HEK293 (cell line): Measurements from ENCODE around the gene DCUN1D2.
"Not testable (repeated sequence)": the region's sequence is repeated elsewhere in the genome, so short reads cannot be mapped to it uniquely, and the experiment has no call there.

Experiments
- CTCF ChIA-PET: fragments of 350-600 bp; formaldehyde crosslinking; extraction: SDS; loops from one replicate; lab custom pipeline; 2021; ENCODE audit warnings: antibody characterized with exemption; lab: Yijun Ruan, JAX
- POLR2A ChIA-PET: fragments of 300-600 bp; formaldehyde crosslinking; extraction: SDS; loops from one replicate; lab custom pipeline; 2020; ENCODE audit warnings: antibody characterized with exemption, inconsistent platforms; lab: Yijun Ruan, JAX
- H3K27ac ChIP-seq: fragments of 200-500 bp; sonication (Bioruptor generic); 2 replicates; pipeline ENCODE4 v1.5.1; 2014; ENCODE audit warnings: low read depth, low read length, control low read depth, inconsistent platforms; ENCODE audit errors: extremely low read depth
- H3K36me3 ChIP-seq, 2 experiments: fragments of 200-500 bp in 1 of 2; sonication (Bioruptor generic) in 1 of 2; 1 replicate in 1 of 2; 2 replicates in 1 of 2; pipeline ENCODE4 v1.5.1; 2014 to 2017; ENCODE audit warnings: inconsistent platforms in 2 of 2, low read length in 2 of 2; ENCODE audit not compliant: control insufficient read depth in 2 of 2, insufficient read depth in 1 of 2
- H3K4me1 ChIP-seq: fragments of 200-500 bp; sonication (Bioruptor generic); 2 replicates; pipeline ENCODE4 v1.5.1; 2014; ENCODE audit warnings: mild to moderate bottlenecking, low read length, inconsistent platforms; ENCODE audit not compliant: control insufficient read depth, insufficient read depth
- H3K4me3 ChIP-seq: 2 replicates; pipeline ENCODE4 v1.5.1; 2011; ENCODE audit warnings: low read depth, mild to moderate bottlenecking, control low read depth, low read length, moderate library complexity
- H3K9me3 ChIP-seq: fragments of 200-500 bp; sonication (Bioruptor generic); 2 replicates; pipeline ENCODE4 v1.5.1; 2014; ENCODE audit warnings: low read depth, low read length, inconsistent platforms; ENCODE audit not compliant: control insufficient read depth, insufficient read depth
- GLIS1 ChIP-seq: fragments of 450-650 bp; formaldehyde crosslinking; IDR thresholded peaks from 2 replicates; pipeline ENCODE4 v1.5.1; 2016; ENCODE audit warnings: missing biosample characterization, missing genetic modification characterization
- GLIS2 ChIP-seq: fragments of 450-650 bp; formaldehyde crosslinking; IDR thresholded peaks from 2 replicates; pipeline ENCODE4 v1.5.1; 2016; ENCODE audit warnings: missing biosample characterization, missing genetic modification characterization
- REST ChIP-seq: fragments of 450-650 bp; formaldehyde crosslinking; IDR thresholded peaks from 2 replicates; pipeline ENCODE4 v1.5.1; 2016; ENCODE audit warnings: missing biosample characterization, missing genetic modification characterization
- SCRT2 ChIP-seq: fragments of 450-650 bp; formaldehyde crosslinking; IDR thresholded peaks from 2 replicates; pipeline ENCODE4 v1.5.1; 2016; ENCODE audit warnings: missing biosample characterization, missing genetic modification characterization
- ZIC2 ChIP-seq: fragments of 450-650 bp; formaldehyde crosslinking; IDR thresholded peaks from 2 replicates; pipeline ENCODE4 v1.5.1; 2016; ENCODE audit warnings: missing biosample characterization, missing genetic modification characterization
- ZNF140 ChIP-seq: fragments of 450-650 bp; formaldehyde crosslinking; IDR thresholded peaks from 2 replicates; pipeline ENCODE4 v1.5.1; 2016; ENCODE audit warnings: missing biosample characterization, missing genetic modification characterization
- ZNF2 ChIP-seq: fragments of 450-650 bp; formaldehyde crosslinking; IDR thresholded peaks from 2 replicates; pipeline ENCODE4 v1.5.1; 2016; ENCODE audit warnings: missing biosample characterization, missing genetic modification characterization
- ZNF280C ChIP-seq: fragments of 450-650 bp; formaldehyde crosslinking; IDR thresholded peaks from 2 replicates; pipeline ENCODE4 v1.5.1; 2016; ENCODE audit warnings: missing biosample characterization, missing genetic modification characterization
- ZNF311 ChIP-seq: fragments of 450-650 bp; formaldehyde crosslinking; IDR thresholded peaks from 2 replicates; pipeline ENCODE4 v1.5.1; 2017; ENCODE audit warnings: missing biosample characterization, missing genetic modification characterization, borderline replicate concordance
- ZNF366 ChIP-seq: fragments of 450-650 bp; formaldehyde crosslinking; conservative IDR thresholded peaks from 2 replicates; pipeline ENCODE4 v1.5.1; 2016; ENCODE audit warnings: missing biosample characterization, missing genetic modification characterization
- ZNF394 ChIP-seq: fragments of 450-650 bp; formaldehyde crosslinking; IDR thresholded peaks from 2 replicates; pipeline ENCODE4 v1.5.1; 2016; ENCODE audit warnings: missing biosample characterization, missing genetic modification characterization, mild to moderate bottlenecking, moderate library complexity, borderline replicate concordance
- ZNF660 ChIP-seq: fragments of 450-650 bp; IDR thresholded peaks from 2 replicates; pipeline ENCODE4 v1.5.1; 2018; ENCODE audit warnings: missing biosample characterization, mild to moderate bottlenecking, missing genetic modification characterization
- ZNF664 ChIP-seq: fragments of 450-650 bp; formaldehyde crosslinking; IDR thresholded peaks from 2 replicates; pipeline ENCODE4 v1.5.1; 2016; ENCODE audit warnings: missing biosample characterization, missing genetic modification characterization
- ZNF701 ChIP-seq: fragments of 450-650 bp; formaldehyde crosslinking; IDR thresholded peaks from 2 replicates; pipeline ENCODE4 v1.5.1; 2016; ENCODE audit warnings: missing biosample characterization, missing genetic modification characterization
- ZNF707 ChIP-seq: fragments of 450-650 bp; formaldehyde crosslinking; IDR thresholded peaks from 2 replicates; pipeline ENCODE4 v1.5.1; 2016; ENCODE audit warnings: missing biosample characterization, missing genetic modification characterization

The DCUN1D2 gene

GRCh38 chr13:113471844-113472243 is 18.7 kb downstream of the DCUN1D2 start:
- Histone ChIP-seq H3K36me3 (peaks cover 4 to 59% of the 10 kb centered on the region in 2 experiments; a peak in 2 of 3 replicates), H3K9me3 (no peaks in the 10 kb centered on the region), H3K4me3 (no peak overlapping the region), H3K27ac (no peak overlapping the region), H3K4me1 (no peaks in the 10 kb centered on the region)
- ChIA-PET POLR2A (interaction anchor here (0.6 kb wide), 1 partner anchor 37 kb away, joined by 4 read pairs; no protein-coding TSS in a partner anchor), CTCF (no interaction called here)
- TF ChIP-seq ZNF664 (no peak), ZNF707 (tag by site-specific recombination) (no peak), ZNF366 (tag by site-specific recombination) (no peak), ZNF140 (tag by site-specific recombination) (no peak), ZNF701 (tag by site-specific recombination) (no peak), ZNF660 (no peak), ZNF394 (tag by site-specific recombination) (no peak), ZNF2 (no peak), ZNF311 (tag by site-specific recombination) (no peak), ZNF280C (no peak)

DNA sequence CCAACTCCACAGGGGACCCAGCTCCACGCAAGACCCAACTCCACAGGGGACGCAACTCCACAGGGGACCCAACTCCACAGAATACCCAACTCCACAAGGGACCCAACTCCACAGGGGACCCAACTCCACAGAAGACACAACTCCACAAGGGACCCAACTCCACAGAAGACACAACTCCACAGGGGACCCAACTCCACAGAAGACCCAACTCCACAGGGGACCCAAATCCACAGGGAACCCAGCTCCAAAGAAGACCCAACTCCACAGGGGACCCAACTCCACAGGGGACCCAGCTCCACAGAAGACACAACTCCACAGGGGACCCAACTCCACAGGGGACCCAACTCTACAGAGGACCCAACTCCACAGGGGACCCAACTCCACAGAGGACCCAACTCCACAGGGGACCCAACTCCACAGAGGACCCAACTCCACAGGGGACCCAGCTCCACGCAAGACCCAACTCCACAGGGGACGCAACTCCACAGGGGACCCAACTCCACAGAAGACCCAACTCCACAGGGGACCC is 19.8 kb downstream of the DCUN1D2 start:
- H3K27ac ChIP-seq, H3K9me3 ChIP-seq, H3K4me1 ChIP-seq, POLR2A ChIA-PET, H3K4me3 ChIP-seq: not testable (repeated sequence)
- CTCF ChIA-PET, result interaction anchor here (0.6 kb wide), 1 partner anchor 61 kb away, joined by 6 read pairs; no protein-coding TSS in a partner anchor
- TF ChIP-seq ZIC2 (tag by site-specific recombination), result peak; percentile 90
- 0 out of 2 replicates have a peak, but pooled peaks have one; percentile 16 for TF ChIP-seq GLIS2 (tag by site-specific recombination)
- TF ChIP-seq GLIS1 (tag by site-specific recombination), result peak; percentile 56
- peaks cover 7 to 54% of the 10 kb centered on the region in 2 experiments; a peak in 2 of 3 replicates for H3K36me3 ChIP-seq

DNA sequence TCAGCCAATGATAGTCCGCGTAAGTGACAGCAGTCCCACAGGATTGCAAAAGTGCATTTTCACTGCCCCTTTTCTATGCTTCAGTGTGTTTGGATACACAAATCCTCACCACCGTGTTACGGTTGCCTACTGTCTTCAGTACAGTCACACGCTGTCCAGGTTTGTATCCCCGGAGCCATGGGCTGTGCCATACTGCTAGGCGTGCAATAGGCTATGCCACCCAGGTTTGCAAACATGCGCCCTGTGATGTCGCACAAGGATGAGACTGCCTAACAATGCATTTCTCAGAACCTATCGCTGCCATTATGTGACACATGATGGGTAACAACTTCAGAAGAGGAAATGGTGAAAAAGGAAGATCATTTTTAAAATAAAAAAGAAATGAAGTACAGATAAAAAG is 20.4 kb downstream of the DCUN1D2 start:
- ChIA-PET POLR2A (no interaction called here), CTCF (interaction anchor here (0.6 kb wide), 1 partner anchor 62 kb away, joined by 6 read pairs; no protein-coding TSS in a partner anchor)
- TF ChIP-seq REST (tag by site-specific recombination) (no peak), SCRT2 (tag by site-specific recombination) (no peak)
- H3K27ac ChIP-seq, result no peak overlapping the region
- H3K4me3 ChIP-seq, result no peak overlapping the region
- H3K4me1 ChIP-seq, result no peaks in the 10 kb centered on the region
- H3K36me3 ChIP-seq, result peaks cover 7 to 48% of the 10 kb centered on the region in 2 experiments; a peak in 2 of 3 replicates
- no peaks in the 10 kb centered on the region for H3K9me3 ChIP-seq
